ENCODE data around the gene GNGT2.
"Not testable (repeated sequence)": the region's sequence is repeated elsewhere in the genome, so short reads cannot be mapped to it uniquely, and the experiment has no call there.

The GNGT2 gene

GRCh38 chr17:49180303-49180702, 30.1 kb downstream of the GNGT2 start:
- no peaks in the 10 kb centered on the region for H3K4me1 Mint-ChIP-seq (ENCODE audit: low read depth)
- peaks cover 8% of the 10 kb centered on the region for H3K36me3 Mint-ChIP-seq (ENCODE audit: low read depth)
- H3K27me3 Mint-ChIP-seq, result peaks cover 2% of the 10 kb centered on the region
- H3K4me3 Mint-ChIP-seq, result no peak overlapping the region
- H3K27ac Mint-ChIP-seq, result no peak overlapping the region
- H3K9me3 Mint-ChIP-seq, result peaks cover 8% of the 10 kb centered on the region

- H3K36me3 Mint-ChIP-seq (ENCODE audit: low read depth); H3K4me1 Mint-ChIP-seq (ENCODE audit: low read depth); H3K4me3 Mint-ChIP-seq; H3K27ac Mint-ChIP-seq: not testable (repeated sequence)
- Mint-ChIP-seq H3K9me3 (peaks cover 15% of the 10 kb centered on the region), H3K27me3 (peaks cover 35% of the 10 kb centered on the region)
Observed at GRCh38 chr17:49175978-49176377, 34.4 kb downstream of the GNGT2 start.

- H3K4me1 Mint-ChIP-seq (ENCODE audit: low read depth); H3K27ac Mint-ChIP-seq; H3K4me3 Mint-ChIP-seq; H3K36me3 Mint-ChIP-seq (ENCODE audit: low read depth): not testable (repeated sequence)
- H3K9me3 Mint-ChIP-seq, result peaks cover 11% of the 10 kb centered on the region
- H3K27me3 Mint-ChIP-seq, result peaks cover 77% of the 10 kb centered on the region
Observed at GRCh38 chr17:49170711-49171110, 39.7 kb downstream of the GNGT2 start.

GRCh38 chr17:49170216-49170615, 40.2 kb downstream of the GNGT2 start:
- no peaks in the 10 kb centered on the region for H3K4me1 Mint-ChIP-seq (ENCODE audit: low read depth)
- peaks cover 6% of the 10 kb centered on the region for H3K9me3 Mint-ChIP-seq
- peaks cover 4% of the 10 kb centered on the region for H3K36me3 Mint-ChIP-seq (ENCODE audit: low read depth)
- no peak overlapping the region for H3K27ac Mint-ChIP-seq
- no peak overlapping the region for H3K4me3 Mint-ChIP-seq
- peaks cover 75% of the 10 kb centered on the region for H3K27me3 Mint-ChIP-seq

- H3K27ac Mint-ChIP-seq, result no peak overlapping the region
- no peaks in the 10 kb centered on the region for H3K36me3 Mint-ChIP-seq (ENCODE audit: low read depth)
- H3K4me3 Mint-ChIP-seq, result no peak overlapping the region
- H3K27me3 Mint-ChIP-seq, result peaks cover 64% of the 10 kb centered on the region
- peaks cover 3% of the 10 kb centered on the region for H3K9me3 Mint-ChIP-seq
- no peaks in the 10 kb centered on the region for H3K4me1 Mint-ChIP-seq (ENCODE audit: low read depth)
Observed at GRCh38 chr17:49168706-49169105, 41.7 kb downstream of the GNGT2 start.

GRCh38 chr17:49165143-49165542, 45.2 kb downstream of the GNGT2 start:
- Mint-ChIP-seq H3K9me3 (no peaks in the 10 kb centered on the region), H3K27me3 (peaks cover 40% of the 10 kb centered on the region), H3K27ac (no peak overlapping the region), H3K4me3 (no peak overlapping the region), H3K4me1 (ENCODE audit: low read depth) (no peaks in the 10 kb centered on the region), H3K36me3 (ENCODE audit: low read depth) (no peaks in the 10 kb centered on the region)

DNA sequence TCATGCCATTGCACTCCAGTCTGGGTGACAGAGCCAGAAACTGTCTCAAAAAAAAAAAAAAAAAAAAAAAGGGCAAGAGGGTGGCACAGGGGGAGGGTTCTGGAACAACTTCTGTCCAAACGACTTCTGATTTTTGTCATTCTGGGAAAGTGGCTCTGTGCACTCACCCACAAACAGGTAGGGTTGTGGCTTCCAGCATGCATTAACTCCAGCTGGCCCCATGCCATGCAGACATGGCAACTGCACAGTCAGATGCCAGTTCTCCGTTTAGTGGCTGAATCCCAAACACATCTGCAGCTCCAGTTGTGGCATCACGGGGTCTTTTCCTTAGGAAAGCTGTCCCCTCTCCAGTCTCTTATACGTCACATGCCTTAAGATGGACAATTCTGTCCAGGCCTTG, 47.5 kb downstream of the GNGT2 start:
- H3K27ac Mint-ChIP-seq, result no peak overlapping the region
- H3K9me3 Mint-ChIP-seq, result no peaks in the 10 kb centered on the region
- H3K4me1 Mint-ChIP-seq (ENCODE audit: low read depth), result no peaks in the 10 kb centered on the region
- no peaks in the 10 kb centered on the region for H3K36me3 Mint-ChIP-seq (ENCODE audit: low read depth)
- H3K4me3 Mint-ChIP-seq, result no peak overlapping the region
- peaks cover 32% of the 10 kb centered on the region for H3K27me3 Mint-ChIP-seq

DNA sequence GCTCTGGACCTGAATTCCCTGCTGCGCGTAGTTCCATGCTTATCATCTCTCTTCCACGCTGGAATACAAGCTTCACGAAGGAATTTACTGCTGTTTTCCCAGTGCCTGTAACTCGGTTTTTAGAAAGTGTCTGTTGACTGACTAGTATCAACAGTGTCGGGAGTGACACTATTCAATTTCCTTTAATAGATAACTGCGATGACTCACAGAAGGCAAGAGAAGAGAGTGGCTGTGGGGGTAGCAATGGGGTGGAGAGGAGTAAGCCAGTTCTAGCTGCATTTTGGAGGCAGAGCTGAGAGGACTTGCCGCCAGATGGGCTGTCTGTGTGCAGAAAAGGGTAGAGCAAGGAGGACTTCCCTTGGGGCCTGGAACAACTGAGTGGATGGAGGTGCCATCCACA, 52.6 kb downstream of the GNGT2 start:
- Mint-ChIP-seq H3K27ac (no peak overlapping the region), H3K27me3 (peaks cover 37% of the 10 kb centered on the region), H3K4me1 (ENCODE audit: low read depth) (no peaks in the 10 kb centered on the region), H3K9me3 (no peaks in the 10 kb centered on the region), H3K4me3 (no peak overlapping the region), H3K36me3 (ENCODE audit: low read depth) (no peaks in the 10 kb centered on the region)

- no peaks in the 10 kb centered on the region for H3K9me3 Mint-ChIP-seq
- H3K36me3 Mint-ChIP-seq (ENCODE audit: low read depth), result no peaks in the 10 kb centered on the region
- H3K27ac Mint-ChIP-seq, result no peak overlapping the region
- no peaks in the 10 kb centered on the region for H3K4me1 Mint-ChIP-seq (ENCODE audit: low read depth)
- H3K27me3 Mint-ChIP-seq, result peaks cover 37% of the 10 kb centered on the region
- H3K4me3 Mint-ChIP-seq, result no peak overlapping the region
Observed at GRCh38 chr17:49156256-49156655, 54.1 kb downstream of the GNGT2 start.

Data from stimulated activated naive CD8-positive, alpha-beta T cell treated with anti-CD3 and anti-CD28 coated beads, Interleukin-15, Interleukin-2, amounts not matched to agents 100 ng/mL and 50 ng/mL, for 24 hours (primary cell).